NCI-H2081 treated with DMSO at 0.1 percent for 48 hours (cell line): ENCODE data around the gene SZT2.
"Not testable (repeated sequence)": the region's sequence is repeated elsewhere in the genome, so short reads cannot be mapped to it uniquely, and the experiment has no call there.

ENCODE experiments used
- DNase-seq: peaks from one replicate; lab custom pipeline; 2025; lab: John Stamatoyannopoulos, UW

SZT2 gene

DNA sequence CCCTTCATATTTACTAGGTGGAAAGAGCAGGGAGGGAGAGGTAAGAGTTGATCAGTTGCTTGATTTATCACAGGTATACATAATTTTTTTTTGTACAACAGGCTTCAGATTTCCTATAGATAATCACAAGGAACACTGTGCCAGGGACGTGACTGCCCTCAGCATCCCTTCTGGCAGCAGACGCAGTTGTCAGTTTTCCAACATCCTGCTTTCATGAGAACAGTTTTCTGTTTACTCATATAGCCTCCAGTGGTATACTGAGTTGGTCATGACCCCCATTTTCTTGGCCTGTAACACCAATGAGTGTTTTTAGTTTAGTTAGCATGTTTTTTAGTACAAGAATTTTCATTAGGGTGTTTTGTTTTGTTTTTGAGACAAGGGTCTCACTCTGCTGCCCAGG is 103.1 kb downstream of the SZT2 start:
- no peak for DNase-seq

DNA sequence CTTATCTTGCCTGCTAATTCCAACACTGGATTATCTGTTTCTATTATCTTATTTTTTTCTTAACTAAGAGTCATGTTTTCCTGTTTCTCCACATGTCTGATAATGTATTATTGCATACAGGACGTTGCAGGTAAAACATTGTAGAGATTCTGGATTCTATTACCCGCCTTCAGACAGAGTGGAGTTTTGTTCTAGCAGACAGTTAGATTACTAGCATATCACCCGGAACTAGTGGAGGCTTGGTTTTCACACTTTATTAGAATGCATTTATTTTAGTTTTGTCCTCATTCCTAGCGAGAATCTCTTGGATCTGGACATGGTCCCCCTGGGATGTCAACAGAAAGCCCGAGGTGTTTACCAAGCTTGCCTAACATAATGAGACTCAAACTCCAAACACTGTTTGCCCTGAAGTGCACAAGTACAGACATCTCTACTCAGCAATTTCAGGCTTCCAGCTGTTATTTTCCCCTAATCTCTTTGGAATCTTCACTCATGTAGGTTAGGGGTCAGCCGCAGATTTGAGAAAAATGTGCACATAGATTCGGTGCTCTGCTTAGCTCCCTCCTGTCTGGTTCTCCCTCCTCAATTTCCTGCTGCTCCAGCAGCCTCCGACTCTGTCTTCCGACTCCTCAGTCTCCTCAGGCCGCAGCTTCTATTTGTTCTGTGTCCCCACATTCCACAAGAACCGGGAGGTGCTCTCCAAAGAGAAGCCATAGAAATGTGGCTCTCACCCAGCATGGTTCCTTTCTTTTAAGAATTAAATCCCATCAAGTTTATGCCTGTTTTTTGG is 104.2 kb downstream of the SZT2 start:
- DNase-seq, result no peak

DNA sequence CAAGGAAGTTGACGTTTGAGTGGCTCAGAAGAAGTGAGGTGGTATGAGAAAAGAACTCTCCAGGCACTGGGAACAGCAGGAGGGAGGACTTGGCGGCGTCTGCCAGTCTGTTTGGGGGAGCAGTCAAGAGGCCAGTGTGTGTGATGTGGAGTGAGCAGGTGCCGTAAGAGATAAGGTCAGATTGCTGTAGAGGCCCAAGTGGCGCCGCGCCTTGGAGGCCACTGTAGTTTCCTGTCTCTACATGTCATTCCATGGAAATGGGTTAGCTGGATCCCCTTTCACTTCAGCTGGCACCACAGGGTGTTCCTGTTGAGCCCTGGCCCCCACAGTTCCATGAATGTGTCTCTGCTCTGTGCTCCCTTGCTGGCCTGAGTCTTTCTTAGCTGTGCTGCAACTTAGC is 105.5 kb downstream of the SZT2 start:
- DNase-seq, result no peak

DNA sequence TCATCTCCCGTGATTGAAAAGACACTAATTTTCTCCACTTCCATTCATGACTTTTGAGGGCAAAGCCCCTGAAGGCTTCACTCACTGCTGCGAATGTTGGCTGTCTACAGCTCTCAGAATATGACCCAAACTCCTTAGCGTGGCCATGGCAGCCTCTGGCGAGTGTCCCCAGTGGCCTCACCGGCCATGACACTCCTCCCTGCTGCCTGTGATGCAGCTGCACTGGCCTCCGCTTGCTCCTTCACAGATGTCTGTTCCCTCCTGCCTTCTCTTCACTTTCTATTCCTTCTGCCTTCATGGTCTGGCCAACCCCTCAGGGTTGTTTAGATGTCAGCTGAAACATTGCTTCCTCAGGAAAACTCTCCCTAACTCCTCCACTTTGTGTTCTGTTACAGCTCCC is 110.2 kb downstream of the SZT2 start:
- DNase-seq, result no peak

DNA sequence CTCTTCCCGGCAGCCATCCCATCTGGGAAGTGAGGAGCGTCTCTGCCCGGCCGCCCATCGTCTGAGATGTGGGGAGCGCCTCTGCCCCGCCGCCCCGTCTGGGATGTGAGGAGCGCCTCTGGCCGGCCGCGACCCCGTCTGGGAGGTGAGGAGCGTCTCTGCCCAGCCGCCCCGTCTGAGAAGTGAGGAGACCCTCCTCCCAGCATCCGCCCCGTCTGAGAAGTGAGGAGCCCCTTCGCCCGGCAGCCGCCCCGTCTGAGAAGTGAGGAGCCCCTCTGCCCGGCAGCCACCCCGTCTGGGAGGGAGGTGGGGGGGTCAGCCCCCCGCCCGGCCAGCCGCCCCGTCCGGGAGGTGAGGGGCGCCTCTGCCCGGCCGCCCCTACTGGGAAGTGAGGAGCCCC is 112.1 kb downstream of the SZT2 start:
- DNase-seq, result not testable (repeated sequence)

DNA sequence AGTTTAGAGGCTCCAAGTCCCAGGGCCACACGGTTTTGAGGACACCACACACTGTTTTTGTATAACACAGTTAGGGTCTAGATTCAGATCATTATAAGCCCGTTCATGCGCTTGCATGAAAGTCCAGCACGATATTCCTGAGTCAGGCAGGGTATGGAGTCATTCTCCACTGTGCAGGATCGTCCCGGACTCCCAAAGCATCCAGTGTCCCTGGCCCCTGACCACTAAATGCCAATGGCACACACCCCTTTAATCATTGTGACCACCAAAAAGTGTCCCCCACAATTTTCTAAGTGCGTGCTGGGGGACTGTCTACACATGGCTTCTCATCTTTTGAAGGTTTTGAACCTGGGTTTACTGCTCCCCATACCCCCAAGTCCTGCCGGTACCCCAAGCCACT is 113.8 kb downstream of the SZT2 start:
- DNase-seq, result no peak
